Measurements from ENCODE around the gene HEY2.

- TF ChIP-seq, protein P1, sequence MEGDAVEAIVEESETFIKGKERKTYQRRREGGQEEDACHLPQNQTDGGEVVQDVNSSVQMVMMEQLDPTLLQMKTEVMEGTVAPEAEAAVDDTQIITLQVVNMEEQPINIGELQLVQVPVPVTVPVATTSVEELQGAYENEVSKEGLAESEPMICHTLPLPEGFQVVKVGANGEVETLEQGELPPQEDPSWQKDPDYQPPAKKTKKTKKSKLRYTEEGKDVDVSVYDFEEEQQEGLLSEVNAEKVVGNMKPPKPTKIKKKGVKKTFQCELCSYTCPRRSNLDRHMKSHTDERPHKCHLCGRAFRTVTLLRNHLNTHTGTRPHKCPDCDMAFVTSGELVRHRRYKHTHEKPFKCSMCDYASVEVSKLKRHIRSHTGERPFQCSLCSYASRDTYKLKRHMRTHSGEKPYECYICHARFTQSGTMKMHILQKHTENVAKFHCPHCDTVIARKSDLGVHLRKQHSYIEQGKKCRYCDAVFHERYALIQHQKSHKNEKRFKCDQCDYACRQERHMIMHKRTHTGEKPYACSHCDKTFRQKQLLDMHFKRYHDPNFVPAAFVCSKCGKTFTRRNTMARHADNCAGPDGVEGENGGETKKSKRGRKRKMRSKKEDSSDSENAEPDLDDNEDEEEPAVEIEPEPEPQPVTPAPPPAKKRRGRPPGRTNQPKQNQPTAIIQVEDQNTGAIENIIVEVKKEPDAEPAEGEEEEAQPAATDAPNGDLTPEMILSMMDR (IDR thresholded peaks at IDR 0.05; ENCODE audit: low read depth, low read length, poor library complexity, severe bottlenecking), result no peak
- no peak for TF ChIP-seq EZH2phosphoT487 (IDR thresholded peaks at IDR 0.05; ENCODE audit: borderline replicate concordance, low read length)
These were observed 44.4 kb downstream of the HEY2 start for GRCh38 chr6:125793863-125794262.
